Muscle layer of duodenum (tissue), 2 donors: ENCODE results near the gene NTSR1.

ENCODE experiments used
- H3K27ac ChIP-seq: one replicate; pipeline ENCODE4 v1.7.0; 2013; ENCODE audit warnings: mild to moderate bottlenecking, low read length
- H3K27me3 ChIP-seq: one replicate; pipeline ENCODE4 v1.7.0; 2013; ENCODE audit warnings: low read depth, mild to moderate bottlenecking, control low read depth, low read length
- H3K36me3 ChIP-seq, 2 donors: one replicate each; pipeline ENCODE4 v1.7.0; 2013; ENCODE audit warnings: low read length in 2 of 2, control low read depth in 1 of 2, mild to moderate bottlenecking in 1 of 2; ENCODE audit not compliant: insufficient read depth in 2 of 2, control insufficient read depth in 1 of 2
- H3K4me1 ChIP-seq, 2 donors: one replicate each; pipeline ENCODE4 v1.7.0; 2013; ENCODE audit warnings: low read length in 2 of 2, mild to moderate bottlenecking in 2 of 2, control low read depth in 1 of 2, moderate library complexity in 1 of 2; ENCODE audit not compliant: insufficient read depth in 2 of 2, control insufficient read depth in 1 of 2
- H3K4me3 ChIP-seq, 2 donors: one replicate each; pipeline ENCODE4 v1.7.0; 2013; ENCODE audit warnings: low read length in 2 of 2, low read depth in 1 of 2, mild to moderate bottlenecking in 1 of 2
- H3K9me3 ChIP-seq, 2 donors: one replicate each; pipeline ENCODE4 v1.7.0; 2013; ENCODE audit warnings: low read length in 2 of 2, control low read depth in 1 of 2, mild to moderate bottlenecking in 1 of 2; ENCODE audit not compliant: control insufficient read depth in 1 of 2
- donor health status: healthy.

Gene NTSR1

GRCh38 chr20:62688083-62688482, 20.6 kb upstream of the NTSR1 start:
- no peak overlapping the region for H3K4me3 ChIP-seq
- H3K9me3 ChIP-seq, result no peaks in the 10 kb centered on the region
- peaks cover 0 to 6% of the 10 kb centered on the region in 2 donors for H3K4me1 ChIP-seq
- no peaks in the 10 kb centered on the region for H3K36me3 ChIP-seq
- H3K27me3 ChIP-seq, result no peaks in the 10 kb centered on the region
- H3K27ac ChIP-seq, result no peak overlapping the region

GRCh38 chr20:62688855-62689460, 19.7 kb upstream of the NTSR1 start:
- H3K9me3 ChIP-seq, result no peaks in the 10 kb centered on the region
- no peaks in the 10 kb centered on the region for H3K36me3 ChIP-seq
- no peak overlapping the region for H3K4me3 ChIP-seq
- H3K27me3 ChIP-seq, result no peaks in the 10 kb centered on the region
- no peak overlapping the region for H3K27ac ChIP-seq
- H3K4me1 ChIP-seq, result peaks cover 0 to 6% of the 10 kb centered on the region in 2 donors

GRCh38 chr20:62689861-62690260, 18.8 kb upstream of the NTSR1 start:
- peaks cover 0 to 6% of the 10 kb centered on the region in 2 donors for H3K4me1 ChIP-seq
- H3K4me3 ChIP-seq, result no peak overlapping the region
- no peaks in the 10 kb centered on the region for H3K36me3 ChIP-seq
- no peaks in the 10 kb centered on the region for H3K27me3 ChIP-seq
- H3K9me3 ChIP-seq, result no peaks in the 10 kb centered on the region
- H3K27ac ChIP-seq, result no peak overlapping the region

GRCh38 chr20:62690261-62690820, 18.3 kb upstream of the NTSR1 start:
- H3K27ac ChIP-seq, result no peak overlapping the region
- H3K4me1 ChIP-seq, result peaks cover 0 to 6% of the 10 kb centered on the region in 2 donors
- H3K36me3 ChIP-seq, result no peaks in the 10 kb centered on the region
- H3K27me3 ChIP-seq, result no peaks in the 10 kb centered on the region
- H3K4me3 ChIP-seq, result no peak overlapping the region
- H3K9me3 ChIP-seq, result no peaks in the 10 kb centered on the region

- H3K27ac ChIP-seq, result no peak overlapping the region
- no peaks in the 10 kb centered on the region for H3K36me3 ChIP-seq
- H3K27me3 ChIP-seq, result no peaks in the 10 kb centered on the region
- peaks cover 0 to 6% of the 10 kb centered on the region in 2 donors for H3K4me1 ChIP-seq
- no peak overlapping the region for H3K4me3 ChIP-seq
- no peaks in the 10 kb centered on the region for H3K9me3 ChIP-seq
Measured at GRCh38 chr20:62691487-62691886, 17.1 kb upstream of the NTSR1 start.

GRCh38 chr20:62692176-62692575, 16.5 kb upstream of the NTSR1 start:
- H3K27me3 ChIP-seq, result no peaks in the 10 kb centered on the region
- no peaks in the 10 kb centered on the region for H3K9me3 ChIP-seq
- no peaks in the 10 kb centered on the region for H3K36me3 ChIP-seq
- H3K4me1 ChIP-seq, result peaks cover 0 to 6% of the 10 kb centered on the region in 2 donors
- H3K4me3 ChIP-seq, result no peak overlapping the region
- no peak overlapping the region for H3K27ac ChIP-seq

- H3K9me3 ChIP-seq, result no peaks in the 10 kb centered on the region
- no peaks in the 10 kb centered on the region for H3K36me3 ChIP-seq
- peaks cover 0 to 6% of the 10 kb centered on the region in 2 donors for H3K4me1 ChIP-seq
- no peak overlapping the region for H3K27ac ChIP-seq
- H3K4me3 ChIP-seq, result no peak overlapping the region
- no peaks in the 10 kb centered on the region for H3K27me3 ChIP-seq
Measured at GRCh38 chr20:62692801-62693523, 15.7 kb upstream of the NTSR1 start.

- Histone ChIP-seq H3K4me1 (peaks cover 0 to 1% of the 10 kb centered on the region in 2 donors), H3K27ac (no peak overlapping the region), H3K4me3 (no peak overlapping the region), H3K36me3 (no peaks in the 10 kb centered on the region), H3K9me3 (no peaks in the 10 kb centered on the region), H3K27me3 (no peaks in the 10 kb centered on the region)
Measured at GRCh38 chr20:62693524-62693922, 15.1 kb upstream of the NTSR1 start.

- Histone ChIP-seq H3K9me3 (no peaks in the 10 kb centered on the region), H3K4me1 (no peaks in the 10 kb centered on the region), H3K27me3 (no peaks in the 10 kb centered on the region), H3K4me3 (no peak overlapping the region), H3K36me3 (no peaks in the 10 kb centered on the region), H3K27ac (no peak overlapping the region)
Measured at GRCh38 chr20:62694106-62694505, 14.5 kb upstream of the NTSR1 start.

- Histone ChIP-seq H3K4me1 (no peaks in the 10 kb centered on the region), H3K27me3 (no peaks in the 10 kb centered on the region), H3K4me3 (no peak overlapping the region), H3K9me3 (no peaks in the 10 kb centered on the region), H3K27ac (no peak overlapping the region), H3K36me3 (no peaks in the 10 kb centered on the region)
Measured at GRCh38 chr20:62694868-62695267, 13.8 kb upstream of the NTSR1 start.

GRCh38 chr20:62695448-62696414, 12.9 kb upstream of the NTSR1 start:
- no peak overlapping the region for H3K4me3 ChIP-seq
- H3K36me3 ChIP-seq, result no peaks in the 10 kb centered on the region
- H3K9me3 ChIP-seq, result no peaks in the 10 kb centered on the region
- H3K27me3 ChIP-seq, result no peaks in the 10 kb centered on the region
- H3K27ac ChIP-seq, result no peak overlapping the region
- no peaks in the 10 kb centered on the region for H3K4me1 ChIP-seq
